ENCODE results near the gene ERO1A. TPM values are rescaled to one million over a fixed set of nuclear protein-coding genes. Genes with fewer than 3 reads are reported as not detected.

ERO1A gene, protein sequence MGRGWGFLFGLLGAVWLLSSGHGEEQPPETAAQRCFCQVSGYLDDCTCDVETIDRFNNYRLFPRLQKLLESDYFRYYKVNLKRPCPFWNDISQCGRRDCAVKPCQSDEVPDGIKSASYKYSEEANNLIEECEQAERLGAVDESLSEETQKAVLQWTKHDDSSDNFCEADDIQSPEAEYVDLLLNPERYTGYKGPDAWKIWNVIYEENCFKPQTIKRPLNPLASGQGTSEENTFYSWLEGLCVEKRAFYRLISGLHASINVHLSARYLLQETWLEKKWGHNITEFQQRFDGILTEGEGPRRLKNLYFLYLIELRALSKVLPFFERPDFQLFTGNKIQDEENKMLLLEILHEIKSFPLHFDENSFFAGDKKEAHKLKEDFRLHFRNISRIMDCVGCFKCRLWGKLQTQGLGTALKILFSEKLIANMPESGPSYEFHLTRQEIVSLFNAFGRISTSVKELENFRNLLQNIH
- total RNA-seq = 10 to 100 TPM; 21.9 to 46.0 (median 35.6) TPM

DNA sequence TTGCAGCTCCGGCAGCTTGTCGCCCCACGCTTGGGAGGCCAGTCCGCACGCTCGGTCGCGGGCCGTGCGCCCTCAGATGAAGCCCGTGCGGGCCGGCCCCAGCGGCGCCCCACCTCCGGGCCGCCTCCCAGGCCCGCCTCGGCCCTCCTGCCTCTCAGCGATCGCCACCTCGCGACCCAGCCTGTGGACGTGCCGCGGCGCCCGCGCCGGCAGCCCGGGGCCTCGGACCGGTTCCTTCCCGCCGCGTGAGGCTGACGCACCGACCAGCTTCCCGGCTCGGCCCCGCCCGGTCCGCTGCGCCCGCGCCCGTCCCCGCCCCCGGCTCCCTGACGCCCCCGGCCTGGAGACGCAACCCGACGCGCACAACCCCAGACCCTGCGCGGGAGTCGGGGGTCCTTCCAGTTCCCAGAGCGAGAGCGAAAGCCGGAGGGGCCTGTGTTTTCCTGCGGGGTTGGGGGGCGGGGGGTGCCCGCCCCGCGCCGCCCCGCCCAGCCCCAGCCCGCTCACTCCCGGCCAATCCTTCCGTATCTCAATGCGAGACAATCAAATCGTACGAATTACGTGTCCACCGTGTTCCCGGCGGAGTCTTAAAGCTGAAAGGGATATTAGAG lies at the start of gene ERO1A:
Gene ERO1A, minus strand, starts transcription at position 78 of the 611 bp plus-strand sequence. Its CDS starts 77 bp downstream, at position 1.
- WGBS, 2 donors (ENCODE audit: low coverage in 1 of 2) = 0 to 1% methylated on average over 4 to 27 of the region's 78 CpGs
- H3K27me3 ChIP-seq = no peaks in the 10 kb centered on the region
- in situ Hi-C loops (cut with MboI; ENCODE audit: low pct_ligation_motif_present in 1 of 4, low pct_unique_long_range_greater_than_20kb in 1 of 4, low sequenced_read_pairs in 3 of 4) = no loop called here
- TF ChIP-seq, protein P1, sequence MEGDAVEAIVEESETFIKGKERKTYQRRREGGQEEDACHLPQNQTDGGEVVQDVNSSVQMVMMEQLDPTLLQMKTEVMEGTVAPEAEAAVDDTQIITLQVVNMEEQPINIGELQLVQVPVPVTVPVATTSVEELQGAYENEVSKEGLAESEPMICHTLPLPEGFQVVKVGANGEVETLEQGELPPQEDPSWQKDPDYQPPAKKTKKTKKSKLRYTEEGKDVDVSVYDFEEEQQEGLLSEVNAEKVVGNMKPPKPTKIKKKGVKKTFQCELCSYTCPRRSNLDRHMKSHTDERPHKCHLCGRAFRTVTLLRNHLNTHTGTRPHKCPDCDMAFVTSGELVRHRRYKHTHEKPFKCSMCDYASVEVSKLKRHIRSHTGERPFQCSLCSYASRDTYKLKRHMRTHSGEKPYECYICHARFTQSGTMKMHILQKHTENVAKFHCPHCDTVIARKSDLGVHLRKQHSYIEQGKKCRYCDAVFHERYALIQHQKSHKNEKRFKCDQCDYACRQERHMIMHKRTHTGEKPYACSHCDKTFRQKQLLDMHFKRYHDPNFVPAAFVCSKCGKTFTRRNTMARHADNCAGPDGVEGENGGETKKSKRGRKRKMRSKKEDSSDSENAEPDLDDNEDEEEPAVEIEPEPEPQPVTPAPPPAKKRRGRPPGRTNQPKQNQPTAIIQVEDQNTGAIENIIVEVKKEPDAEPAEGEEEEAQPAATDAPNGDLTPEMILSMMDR (IDR thresholded peaks at IDR 0.05) = no peak
- TF ChIP-seq EP300 (IDR thresholded peaks at IDR 0.05; ENCODE audit: low read depth) (no peak), POLR2AphosphoS5 (IDR thresholded peaks at IDR 0.05) (peak; percentile 30 to 74 (median 47)), POLR2A (IDR thresholded peaks at IDR 0.05) (peak; percentile 54)
- H3K27ac ChIP-seq = peak within 1 kb of the TSS; percentile 92 to 98 (median 94)
- peak within 1 kb of the TSS; percentile 51 to 81 (median 64) for H3K4me3 ChIP-seq
- peaks cover 8 to 56% (median 17%) of the 10 kb centered on the region in 4 donors for H3K4me1 ChIP-seq
- no peaks in the 10 kb centered on the region for H3K36me3 ChIP-seq
- H3K9me3 ChIP-seq = no peaks in the 10 kb centered on the region
- DNase-seq = peak; percentile 89
- intact Hi-C loops (cut with DNase I; ENCODE audit: low total_unique reads) = no loop called here

DNA sequence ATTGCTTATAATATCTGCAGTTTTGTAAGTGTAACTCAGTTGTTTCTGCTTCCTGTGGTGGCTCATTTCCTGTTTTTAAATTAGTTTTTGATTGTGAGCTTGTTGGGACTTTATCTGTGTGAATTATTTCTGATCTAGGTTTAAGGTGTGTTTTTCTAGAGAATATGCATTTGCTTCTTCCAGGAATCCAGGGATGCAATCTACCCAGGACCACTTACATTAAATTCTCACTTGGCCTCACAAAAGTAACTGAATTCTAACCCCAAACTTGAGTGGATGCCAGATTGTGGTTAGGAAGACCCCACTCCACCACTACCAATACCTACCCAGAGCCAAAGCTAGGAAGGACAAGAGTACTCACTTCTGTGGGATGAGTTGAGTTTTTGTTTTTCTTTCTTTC lies 46.5 kb upstream of the ERO1A start:
- H3K36me3 ChIP-seq = no peaks in the 10 kb centered on the region
- peak overlapping the region; percentile 31 to 71 (median 38) for H3K27ac ChIP-seq
- H3K27me3 ChIP-seq = no peaks in the 10 kb centered on the region
- no peak for DNase-seq
- H3K4me1 ChIP-seq = peaks cover 0 to 15% (median 0%) of the 10 kb centered on the region in 4 donors
- H3K9me3 ChIP-seq = no peaks in the 10 kb centered on the region
- H3K4me3 ChIP-seq = no peak overlapping the region
- intact Hi-C loops (cut with DNase I; ENCODE audit: low total_unique reads) = no loop called here
- in situ Hi-C loops (cut with MboI; ENCODE audit: low pct_ligation_motif_present in 1 of 4, low pct_unique_long_range_greater_than_20kb in 1 of 4, low sequenced_read_pairs in 3 of 4) = no loop called here
- TF ChIP-seq EP300 (IDR thresholded peaks at IDR 0.05; ENCODE audit: low read depth) (no peak), POLR2A (IDR thresholded peaks at IDR 0.05) (no peak), POLR2AphosphoS5 (IDR thresholded peaks at IDR 0.05) (no peak)
- TF ChIP-seq, protein P1 (IDR thresholded peaks at IDR 0.05) = no peak

DNA sequence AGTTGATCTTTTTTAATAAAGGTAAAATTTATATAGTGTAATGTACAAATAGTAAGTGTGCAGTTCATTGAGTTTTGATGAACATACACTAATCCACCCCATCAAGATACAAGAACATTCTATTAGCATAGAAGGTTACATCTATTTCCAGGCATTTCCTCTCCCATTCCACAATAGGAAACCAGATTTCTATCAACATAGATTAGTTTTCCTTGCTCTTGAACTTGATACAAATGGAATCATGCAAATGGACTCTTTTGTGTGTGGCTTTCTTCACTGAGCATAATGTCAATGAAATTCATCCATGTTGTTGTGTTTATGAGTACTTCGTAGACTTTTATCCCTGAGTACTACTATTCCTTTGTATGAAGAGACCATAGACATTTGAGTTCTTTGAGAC lies 45.4 kb upstream of the ERO1A start:
- Histone ChIP-seq H3K9me3 (no peaks in the 10 kb centered on the region), H3K27me3 (no peaks in the 10 kb centered on the region), H3K4me3 (no peak overlapping the region), H3K36me3 (no peaks in the 10 kb centered on the region), H3K4me1 (peaks cover 0 to 18% (median 0%) of the 10 kb centered on the region in 4 donors), H3K27ac (no peak overlapping the region)
- WGBS, 2 donors (ENCODE audit: low coverage in 1 of 2) = 93 to 100% methylated on average over 1 of the region's 1 CpG
- in situ Hi-C loops (cut with MboI; ENCODE audit: low pct_ligation_motif_present in 1 of 4, low pct_unique_long_range_greater_than_20kb in 1 of 4, low sequenced_read_pairs in 3 of 4) (no loop called here), intact Hi-C loops (cut with DNase I; ENCODE audit: low total_unique reads) (no loop called here)
- DNase-seq = no peak
- TF ChIP-seq POLR2AphosphoS5 (IDR thresholded peaks at IDR 0.05) = no peak
- TF ChIP-seq POLR2A (IDR thresholded peaks at IDR 0.05) = no peak
- TF ChIP-seq, protein P1 (IDR thresholded peaks at IDR 0.05) = no peak
- TF ChIP-seq EP300 (IDR thresholded peaks at IDR 0.05; ENCODE audit: low read depth) = no peak

DNA sequence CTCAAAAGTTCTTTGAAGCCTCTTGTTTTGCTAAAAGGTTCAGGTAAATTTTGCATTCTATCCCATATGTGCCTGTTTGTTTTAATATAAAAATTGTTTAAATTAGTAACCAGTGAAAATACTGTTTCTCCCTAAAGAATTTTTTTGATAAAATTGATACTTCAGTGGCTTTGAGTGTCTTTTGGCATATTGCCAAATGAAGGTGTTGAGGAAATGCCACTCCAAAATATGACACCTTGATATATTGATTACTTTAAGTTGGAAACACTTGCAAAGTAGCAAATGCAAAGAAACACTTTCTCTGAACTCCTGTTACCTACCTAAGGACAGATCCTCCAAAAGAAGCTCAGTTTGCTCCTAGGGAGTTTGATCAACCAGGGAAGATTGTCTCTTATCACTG lies 43.1 kb upstream of the ERO1A start:
- in situ Hi-C loops (cut with MboI; ENCODE audit: low pct_ligation_motif_present in 1 of 4, low pct_unique_long_range_greater_than_20kb in 1 of 4, low sequenced_read_pairs in 3 of 4) = no loop called here
- DNase-seq = no peak
- intact Hi-C loops (cut with DNase I; ENCODE audit: low total_unique reads) = no loop called here

More for the DNA sequence above, 43.1 kb upstream of the ERO1A start:
- TF ChIP-seq EP300 (IDR thresholded peaks at IDR 0.05; ENCODE audit: low read depth) = no peak
- Histone ChIP-seq H3K4me3 (no peak overlapping the region), H3K27ac (no peak overlapping the region), H3K27me3 (no peaks in the 10 kb centered on the region), H3K36me3 (no peaks in the 10 kb centered on the region), H3K4me1 (peaks cover 0 to 18% (median 0%) of the 10 kb centered on the region in 4 donors), H3K9me3 (no peaks in the 10 kb centered on the region)

Measured in transverse colon (tissue), 4 donors.